Mesenchymal stem cell (in vitro differentiated cells and primary cell): Measurements from ENCODE around the gene MSMB.

Source experiments
- DNase-seq: peaks from one replicate; pipeline ENCODE4 v3.0.0-alpha.2; 2013
- H2AFZ ChIP-seq: one replicate; pipeline ENCODE4 v1.6.1; 2013; ENCODE audit warnings: low read depth, mild to moderate bottlenecking, control low read depth, inconsistent platforms, low read length, moderate library complexity
- H2AK5ac ChIP-seq: 2 replicates; pipeline ENCODE4 v1.6.1; 2013; ENCODE audit warnings: low read length, moderate library complexity, mild to moderate bottlenecking, inconsistent platforms; ENCODE audit not compliant: severe bottlenecking
- H2BK120ac ChIP-seq: one replicate; pipeline ENCODE4 v1.6.1; 2013; ENCODE audit warnings: low read depth, mild to moderate bottlenecking, inconsistent platforms, low read length, moderate library complexity
- H2BK12ac ChIP-seq, 2 experiments: one replicate each; pipeline ENCODE4 v1.6.1; 2013; ENCODE audit warnings: inconsistent platforms in 2 of 2, low read length in 2 of 2, mild to moderate bottlenecking in 2 of 2, moderate library complexity in 2 of 2, control low read depth in 1 of 2
- H2BK15ac ChIP-seq: one replicate; pipeline ENCODE4 v1.6.1; 2013; ENCODE audit warnings: mild to moderate bottlenecking, low read depth, inconsistent platforms; ENCODE audit not compliant: poor library complexity, severe bottlenecking
- H2BK5ac ChIP-seq: 2 replicates; pipeline ENCODE4 v1.6.1; 2013; ENCODE audit warnings: low read depth, mild to moderate bottlenecking, low read length, control low read depth, inconsistent platforms; ENCODE audit not compliant: poor library complexity, severe bottlenecking
- H3K14ac ChIP-seq, 2 experiments: one replicate each; pipeline ENCODE4 v1.6.1; 2013; ENCODE audit warnings: inconsistent platforms in 2 of 2, low read length in 2 of 2, control low read depth in 1 of 2, mild to moderate bottlenecking in 1 of 2, moderate library complexity in 1 of 2
- H3K18ac ChIP-seq, 2 experiments: one replicate each; pipeline ENCODE4 v1.6.1; 2013; ENCODE audit warnings: inconsistent platforms in 2 of 2, low read length in 2 of 2, control low read depth in 1 of 2, low read depth in 1 of 2, mild to moderate bottlenecking in 1 of 2
- H3K23ac ChIP-seq, 2 experiments: one replicate each; pipeline ENCODE4 v1.6.1; 2013; ENCODE audit warnings: inconsistent platforms in 2 of 2, low read length in 2 of 2, mild to moderate bottlenecking in 2 of 2, moderate library complexity in 2 of 2, control low read depth in 1 of 2
- H3K27ac ChIP-seq: 2 replicates; pipeline ENCODE4 v1.5.1; 2013; ENCODE audit warnings: mild to moderate bottlenecking, moderate library complexity, low read length, control low read depth, inconsistent platforms; ENCODE audit not compliant: poor library complexity, severe bottlenecking
- H3K27me3 ChIP-seq, 2 experiments: 2 replicates each; pipeline versions ENCODE4 v1.6.1 to v1.7.0; 2013; ENCODE audit warnings: low read length in 2 of 2, mild to moderate bottlenecking in 2 of 2, moderate library complexity in 2 of 2, control low read depth in 1 of 2, inconsistent platforms in 1 of 2; ENCODE audit not compliant: control insufficient read depth in 1 of 2, insufficient read depth in 1 of 2
- H3K36me3 ChIP-seq, 2 experiments: 2 replicates each; pipeline versions ENCODE4 v1.6.1 to v1.7.0; 2013; ENCODE audit warnings: low read length in 2 of 2, control low read depth in 1 of 2, inconsistent platforms in 1 of 2, low read depth in 1 of 2, mild to moderate bottlenecking in 1 of 2; ENCODE audit not compliant: insufficient read depth in 2 of 2, control insufficient read depth in 1 of 2
- H3K4ac ChIP-seq, 2 experiments: one replicate each; pipeline ENCODE4 v1.6.1; 2013; ENCODE audit warnings: inconsistent platforms in 2 of 2, low read length in 2 of 2, mild to moderate bottlenecking in 2 of 2, moderate library complexity in 2 of 2, control low read depth in 1 of 2, low read depth in 1 of 2
- H3K4me1 ChIP-seq: 2 replicates; pipeline ENCODE4 v1.6.1; 2013; ENCODE audit warnings: low read depth, low read length, control low read depth; ENCODE audit not compliant: control insufficient read depth, insufficient read depth
- H3K4me2 ChIP-seq: 2 replicates; pipeline ENCODE4 v1.6.1; 2013; ENCODE audit warnings: low read length, mild to moderate bottlenecking, inconsistent platforms; ENCODE audit not compliant: poor library complexity, severe bottlenecking
- H3K4me3 ChIP-seq, 2 experiments: 2 replicates each; pipeline versions ENCODE4 v1.5.1 to v1.7.0; 2013; ENCODE audit warnings: low read length in 2 of 2, mild to moderate bottlenecking in 2 of 2, control low read depth in 1 of 2, low read depth in 1 of 2; ENCODE audit not compliant: insufficient read depth in 1 of 2
- H3K79me1 ChIP-seq: replicated peaks from 2 replicates; pipeline ENCODE4 v1.6.1; 2013; ENCODE audit warnings: mild to moderate bottlenecking, control low read depth, low read length, inconsistent platforms; ENCODE audit not compliant: poor library complexity, severe bottlenecking
- H3K9ac ChIP-seq: 2 replicates; pipeline ENCODE4 v1.7.0; 2013; ENCODE audit warnings: mild to moderate bottlenecking, low read length, moderate library complexity
- H3K9me3 ChIP-seq: 2 replicates; pipeline ENCODE4 v1.7.0; 2013; ENCODE audit warnings: mild to moderate bottlenecking, low read length; ENCODE audit not compliant: control insufficient read depth
- H4K8ac ChIP-seq: one replicate; pipeline ENCODE4 v1.6.1; 2013; ENCODE audit warnings: inconsistent platforms, mild to moderate bottlenecking, low read length, moderate library complexity
- H4K91ac ChIP-seq: one replicate; pipeline ENCODE4 v1.6.1; 2013; ENCODE audit warnings: mild to moderate bottlenecking, low read length, inconsistent platforms
- WGBS: methylation state at CpG from one replicate; pipeline ENCODE4 v1.1.7; 2013; ENCODE audit warnings: mixed read lengths; 5-methylcytosine and 5-hydroxymethylcytosine counted together

MSMB gene

DNA sequence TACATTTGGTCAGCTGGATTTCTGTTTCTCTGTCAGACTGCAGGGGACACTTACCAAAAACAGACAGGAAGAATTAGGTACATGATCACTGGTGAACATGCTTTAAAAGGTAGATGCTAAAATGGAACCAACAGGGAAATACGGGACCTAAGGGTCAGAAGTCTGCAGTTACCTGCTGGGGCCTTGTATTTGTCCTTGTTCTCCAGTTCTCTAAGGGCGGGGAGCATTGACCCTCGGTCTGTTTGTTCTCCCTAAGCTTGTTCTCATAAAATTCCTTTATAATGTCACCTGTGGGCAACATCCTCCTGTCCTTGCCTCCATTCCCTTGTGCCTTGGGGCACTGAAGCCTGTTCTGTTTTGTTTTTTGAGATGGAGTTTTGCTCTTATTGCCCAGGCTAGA, 29.8 kb upstream of the MSMB start:
- Histone ChIP-seq H3K4me2 (no peak overlapping the region), H3K4ac (no peak overlapping the region), H3K36me3 (no peaks in the 10 kb centered on the region), H3K4me3 (no peak overlapping the region), H3K18ac (no peak overlapping the region), H4K8ac (no peak overlapping the region), H3K27me3 (peaks cover 4 to 16% of the 10 kb centered on the region in 2 experiments), H2BK120ac (no peak overlapping the region), H3K9me3 (peaks cover 3% of the 10 kb centered on the region), H4K91ac (no peak overlapping the region), H2AFZ (no peak overlapping the region), H3K9ac (no peak overlapping the region), H3K23ac (no peak overlapping the region), H2BK12ac (no peak overlapping the region), H2BK5ac (no peak overlapping the region), H3K79me1 (no peaks in the 10 kb centered on the region), H3K27ac (no peak overlapping the region), H2BK15ac (no peak overlapping the region), H3K4me1 (no peaks in the 10 kb centered on the region), H2AK5ac (no peak overlapping the region), H3K14ac (no peak overlapping the region)
- no peak for DNase-seq
- WGBS, result 100% methylated on average over 3 of the region's 3 CpGs

DNA sequence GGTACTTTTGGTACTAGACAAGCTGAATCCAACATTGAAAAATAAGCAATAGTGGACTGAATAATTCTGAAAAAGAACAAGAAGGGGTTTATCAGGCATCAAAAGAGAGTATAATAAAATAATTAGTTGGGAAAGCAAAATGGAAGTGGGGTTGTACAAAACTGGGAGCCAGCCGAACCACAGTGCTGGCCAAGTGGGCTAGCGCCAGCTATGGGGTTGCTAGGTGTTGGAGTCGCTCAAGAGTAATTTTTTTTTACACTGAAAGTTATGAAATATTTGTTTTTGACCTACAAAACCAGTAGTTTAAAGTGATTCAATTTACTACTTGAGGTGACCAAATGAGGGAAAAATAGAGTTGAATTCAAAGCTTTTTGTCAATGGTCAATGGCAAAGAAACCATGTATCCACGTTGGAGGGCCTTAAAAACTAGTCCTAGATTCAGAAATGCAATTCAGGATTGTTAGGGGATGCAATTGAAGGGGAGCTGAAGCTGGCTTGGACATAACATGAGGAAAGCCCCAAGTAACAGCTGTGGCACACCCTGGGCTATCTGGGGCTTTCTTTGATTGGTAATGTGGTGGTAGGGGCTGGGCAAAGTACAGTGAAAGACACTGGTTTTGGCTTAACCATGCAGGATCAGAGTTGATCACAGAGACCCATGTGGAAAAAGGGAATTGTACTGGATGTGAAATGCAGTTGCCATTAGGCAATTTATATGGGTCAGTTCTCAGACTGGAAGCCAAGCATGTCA, 28.3 kb upstream of the MSMB start:
- Histone ChIP-seq H2BK15ac (no peak overlapping the region), H2BK120ac (no peak overlapping the region), H2BK12ac (no peak overlapping the region), H2AFZ (no peak overlapping the region), H4K8ac (no peak overlapping the region), H3K27me3 (peaks cover 4 to 23% of the 10 kb centered on the region in 2 experiments), H3K4ac (no peak overlapping the region), H3K4me3 (no peak overlapping the region), H3K36me3 (no peaks in the 10 kb centered on the region), H3K9me3 (peaks cover 3% of the 10 kb centered on the region), H3K4me2 (no peak overlapping the region), H4K91ac (no peak overlapping the region), H3K9ac (no peak overlapping the region), H2BK5ac (no peak overlapping the region), H3K23ac (no peak overlapping the region), H3K14ac (no peak overlapping the region), H3K79me1 (no peaks in the 10 kb centered on the region), H3K4me1 (no peaks in the 10 kb centered on the region), H2AK5ac (no peak overlapping the region), H3K18ac (no peak overlapping the region), H3K27ac (no peak overlapping the region)
- 71% methylated on average over 4 of the region's 4 CpGs for WGBS
- DNase-seq, result no peak

DNA sequence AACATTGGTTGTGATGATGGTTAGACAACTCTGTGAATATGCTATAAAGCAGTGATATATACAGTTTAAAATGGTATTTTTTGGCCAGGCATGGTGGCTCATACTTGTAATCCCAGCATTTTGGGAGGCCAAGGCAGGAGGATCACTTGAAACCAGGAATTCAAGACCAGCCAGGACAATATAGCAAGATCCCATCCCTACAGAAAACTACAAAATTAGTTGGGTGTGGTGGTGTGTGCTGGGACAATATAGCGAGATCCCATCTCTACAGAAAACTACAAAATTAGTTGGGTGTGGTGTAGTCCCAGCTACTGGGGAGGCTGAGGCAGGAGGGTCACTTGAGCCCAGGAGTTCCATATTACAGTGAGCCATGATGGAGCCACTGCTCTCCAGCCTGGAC, 27.5 kb upstream of the MSMB start:
- no peak overlapping the region for H2BK15ac ChIP-seq
- H4K8ac ChIP-seq, result no peak overlapping the region
- no peak overlapping the region for H3K14ac ChIP-seq
- no peaks in the 10 kb centered on the region for H3K36me3 ChIP-seq
- no CpG with 5 or more reads among the region's 1 CpG for whole genome bisulfite sequencing
- H3K4ac ChIP-seq, result no peak overlapping the region
- no peak overlapping the region for H2BK5ac ChIP-seq
- no peak overlapping the region for H3K4me3 ChIP-seq
- H3K79me1 ChIP-seq, result no peaks in the 10 kb centered on the region
- H3K4me1 ChIP-seq, result peaks cover 2% of the 10 kb centered on the region
- no peak overlapping the region for H2BK120ac ChIP-seq
- H2AK5ac ChIP-seq, result no peak overlapping the region
- H3K23ac ChIP-seq, result no peak overlapping the region
- peaks cover 4 to 28% of the 10 kb centered on the region in 2 experiments for H3K27me3 ChIP-seq
- no peak overlapping the region for H3K4me2 ChIP-seq
- no peak overlapping the region for H3K27ac ChIP-seq
- peaks cover 3% of the 10 kb centered on the region for H3K9me3 ChIP-seq
- no peak overlapping the region for H4K91ac ChIP-seq
- no peak overlapping the region for H3K9ac ChIP-seq
- H2BK12ac ChIP-seq, result no peak overlapping the region
- H3K18ac ChIP-seq, result no peak overlapping the region
- no peak overlapping the region for H2AFZ ChIP-seq
- DNase-seq, result no peak

DNA sequence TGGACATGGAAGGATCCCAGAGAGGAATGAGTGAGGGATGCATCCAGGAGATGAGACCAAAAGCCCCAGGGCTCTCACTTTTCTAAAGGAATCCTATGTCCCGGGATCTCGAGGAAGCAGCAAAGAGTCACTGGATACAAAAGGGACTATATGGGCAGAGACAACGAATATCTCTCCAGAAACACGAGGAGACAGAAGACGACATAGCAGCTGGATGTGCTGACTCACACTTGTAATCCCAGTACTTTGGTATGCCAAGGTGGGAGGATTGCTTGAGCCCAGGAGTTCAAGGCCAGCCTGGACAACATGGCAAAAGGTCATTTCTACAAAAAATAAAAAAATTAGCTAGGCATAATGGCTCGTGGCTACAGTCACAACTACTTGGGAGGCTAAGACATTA, 24.7 kb upstream of the MSMB start:
- peak overlapping the region; percentile 9 for H4K8ac ChIP-seq
- H3K4me1 ChIP-seq, result peaks cover 2% of the 10 kb centered on the region
- no peak overlapping the region for H2BK12ac ChIP-seq
- H3K79me1 ChIP-seq, result no peaks in the 10 kb centered on the region
- DNase-seq, result no peak
- H3K4me2 ChIP-seq, result no peak overlapping the region
- H2AK5ac ChIP-seq, result no peak overlapping the region
- H3K18ac ChIP-seq, result no peak overlapping the region
- no peak overlapping the region for H2BK120ac ChIP-seq
- H3K27me3 ChIP-seq, result peaks cover 0 to 22% of the 10 kb centered on the region in 2 experiments
- H3K14ac ChIP-seq, result no peak overlapping the region
- 50% methylated on average over 6 of the region's 6 CpGs for WGBS
- H3K9me3 ChIP-seq, result peaks cover 3% of the 10 kb centered on the region
- H3K27ac ChIP-seq, result no peak overlapping the region
- H2BK15ac ChIP-seq, result no peak overlapping the region
- no peak overlapping the region for H3K4ac ChIP-seq
- H2AFZ ChIP-seq, result no peak overlapping the region
- H4K91ac ChIP-seq, result no peak overlapping the region
- no peak overlapping the region for H3K4me3 ChIP-seq
- H3K23ac ChIP-seq, result no peak overlapping the region
- H3K36me3 ChIP-seq, result no peaks in the 10 kb centered on the region
- H2BK5ac ChIP-seq, result no peak overlapping the region
- H3K9ac ChIP-seq, result no peak overlapping the region
